GM21529 (cell line): Measurements from ENCODE around the gene BHLHE41.
A peak's percentile ranks its signal among the peaks of the same experiment; 100 is the strongest.

Experiments used
- ATAC-seq: cut with Tn5 transposase; IDR thresholded peaks from one replicate; pipeline ENCODE4 v1.9.1; 2021; ENCODE audit not compliant: unreplicated experiment

BHLHE41 gene

DNA sequence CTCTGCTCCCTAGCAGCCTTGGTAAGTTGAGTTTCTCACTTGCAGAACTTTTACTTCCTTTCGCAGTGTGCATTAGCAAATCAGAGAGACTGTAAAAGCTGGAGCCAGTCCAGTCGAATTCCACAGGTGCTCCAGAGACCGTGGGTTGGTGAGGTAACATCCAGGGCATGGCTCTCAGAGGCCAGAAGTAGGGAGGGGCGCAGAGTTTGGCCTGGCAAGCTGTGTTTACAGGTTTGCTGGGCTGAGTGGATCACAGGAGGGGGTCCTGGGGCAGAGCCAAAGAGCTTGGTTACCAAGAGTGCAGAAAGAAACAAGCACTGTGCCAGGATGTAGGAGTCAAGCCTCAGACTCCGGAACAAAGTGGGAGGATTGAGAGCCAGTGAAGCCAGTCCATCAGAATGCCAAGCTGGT, 10.2 kb upstream of the BHLHE41 start:
- no peak for ATAC-seq

DNA sequence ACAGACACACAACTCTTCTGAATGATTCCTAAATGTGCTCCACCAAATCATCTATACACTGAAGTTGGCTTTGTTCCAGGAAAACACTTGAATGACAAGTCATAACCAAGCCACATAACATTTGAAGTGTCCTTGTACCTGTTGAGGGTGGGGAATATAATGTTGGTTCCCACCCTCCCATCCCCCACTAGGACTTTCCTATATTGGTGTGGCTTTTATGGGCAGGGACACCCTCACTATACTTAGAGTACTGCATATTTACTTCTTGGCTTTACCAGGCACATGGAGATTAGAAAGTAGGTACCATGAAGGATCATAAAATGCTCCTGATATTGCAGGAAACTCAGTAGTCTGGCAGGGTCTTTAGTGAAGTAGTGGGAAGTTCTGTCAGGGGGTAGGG, 9.7 kb upstream of the BHLHE41 start:
- no peak for ATAC-seq

DNA sequence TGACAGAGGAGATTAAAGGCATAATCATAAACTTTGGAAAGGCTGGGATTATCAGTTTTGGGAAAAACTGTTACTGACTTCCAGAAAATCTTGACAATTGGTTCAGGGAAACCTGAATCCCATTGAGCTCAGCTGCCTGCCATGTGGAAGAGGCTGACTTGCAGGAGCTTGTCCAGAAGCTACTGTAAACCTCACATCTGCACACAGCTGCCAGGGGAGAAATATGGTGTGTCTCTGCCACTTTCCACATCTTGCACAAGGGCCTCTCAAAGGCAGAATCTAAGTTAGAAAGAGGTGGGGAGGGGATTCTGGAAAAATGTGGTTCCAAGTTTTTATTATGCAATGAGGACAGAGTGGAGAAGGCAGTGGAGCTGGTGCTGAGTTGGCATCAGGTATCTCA, 8.7 kb upstream of the BHLHE41 start:
- no peak for ATAC-seq

DNA sequence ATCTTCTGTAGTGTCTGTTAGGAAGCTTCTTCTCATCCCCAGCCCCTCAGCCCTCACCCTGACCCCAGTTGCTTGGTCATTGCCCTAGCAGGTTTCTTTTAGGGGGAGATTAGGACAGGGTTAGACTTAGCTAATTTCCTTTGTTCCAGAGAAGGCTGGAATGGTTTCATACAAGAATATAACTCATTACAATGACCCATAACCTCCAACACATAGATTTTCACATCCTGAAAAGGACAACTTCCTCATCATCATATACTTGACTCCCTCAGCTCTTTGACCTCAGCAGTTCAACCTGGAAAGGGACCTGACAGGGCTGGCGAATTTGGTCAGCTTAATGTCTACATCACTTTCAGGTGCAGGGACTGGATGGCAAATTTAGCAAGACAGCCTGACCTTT, 8.0 kb upstream of the BHLHE41 start:
- no peak for ATAC-seq

DNA sequence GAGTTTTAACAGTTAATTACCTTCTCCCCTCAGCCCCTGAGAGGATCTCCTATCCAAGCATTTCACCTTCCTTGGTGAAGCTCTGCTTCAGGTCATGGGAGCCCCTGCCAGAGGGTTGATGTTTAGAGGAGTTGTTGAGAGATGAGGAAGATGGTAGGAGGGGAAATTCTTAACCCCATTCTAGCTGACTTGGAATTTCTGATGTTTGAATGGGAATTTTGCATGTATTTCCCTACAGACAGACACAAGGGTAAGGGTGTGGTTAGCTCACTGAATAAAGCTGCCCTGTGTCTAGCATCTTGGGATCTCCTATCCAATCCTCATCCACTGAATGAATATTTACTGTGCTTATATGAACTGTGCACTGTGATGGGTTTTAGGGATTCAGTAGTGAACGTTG, 7.1 kb upstream of the BHLHE41 start:
- no peak for ATAC-seq

DNA sequence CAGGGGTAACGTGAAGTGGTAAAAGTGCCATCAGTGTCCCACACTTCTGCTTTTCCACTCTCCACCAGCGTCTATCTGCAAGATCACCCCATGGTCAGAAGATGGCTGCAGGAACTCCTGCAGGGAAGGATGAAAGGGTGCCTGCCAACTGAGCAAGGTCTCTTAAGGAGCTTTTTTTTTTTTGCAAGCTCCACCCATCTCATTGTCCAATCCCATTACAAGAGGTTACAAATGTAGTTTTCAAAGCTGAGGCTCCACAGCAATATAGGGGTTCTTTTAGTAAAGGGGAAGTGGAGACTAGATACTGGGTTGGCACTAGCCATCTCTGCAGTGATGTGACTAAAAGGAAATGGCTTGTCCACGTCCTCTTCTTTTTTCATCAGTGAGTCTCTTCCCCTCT, 5.9 kb upstream of the BHLHE41 start:
- peak; percentile 37 for ATAC-seq

DNA sequence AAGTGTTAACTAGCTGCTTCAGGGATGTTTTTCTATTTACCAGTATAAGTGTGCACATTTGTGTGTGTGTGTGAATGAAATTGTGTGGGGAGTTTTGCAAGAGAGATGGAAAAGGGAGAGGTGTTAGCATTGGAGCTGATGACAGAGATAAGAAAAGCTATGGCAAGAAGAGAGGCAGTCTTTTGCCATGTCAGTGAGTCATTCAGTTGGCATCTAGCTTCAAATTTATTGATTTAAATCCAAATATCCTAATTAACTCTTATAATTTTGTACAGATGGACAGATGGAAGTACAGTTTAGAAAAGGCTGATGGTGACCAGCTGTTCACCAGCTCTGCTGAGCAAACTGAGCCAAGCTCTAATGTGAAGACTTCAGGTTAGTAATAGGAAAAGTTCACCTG, 3.3 kb upstream of the BHLHE41 start:
- no peak for ATAC-seq

DNA sequence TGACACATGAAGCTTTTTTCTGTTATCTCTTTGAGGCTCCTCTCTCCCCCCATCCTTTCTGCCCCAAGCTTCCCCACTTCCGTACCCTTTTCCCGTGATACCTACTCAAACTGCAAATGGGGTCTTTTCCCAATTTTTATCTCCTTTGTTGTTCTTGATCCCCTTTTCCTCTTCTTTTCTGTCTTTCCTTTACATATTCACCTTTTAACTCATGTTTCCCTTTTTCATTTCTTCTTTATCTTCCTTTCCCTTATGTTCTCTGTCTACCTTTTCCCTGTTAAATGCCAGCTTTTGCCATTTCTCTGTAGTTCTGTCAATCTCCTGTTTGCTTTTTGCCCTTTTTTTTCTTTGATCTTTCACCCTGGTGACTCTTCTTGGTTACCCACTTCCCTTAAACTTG, 2.6 kb upstream of the BHLHE41 start:
- no peak for ATAC-seq

DNA sequence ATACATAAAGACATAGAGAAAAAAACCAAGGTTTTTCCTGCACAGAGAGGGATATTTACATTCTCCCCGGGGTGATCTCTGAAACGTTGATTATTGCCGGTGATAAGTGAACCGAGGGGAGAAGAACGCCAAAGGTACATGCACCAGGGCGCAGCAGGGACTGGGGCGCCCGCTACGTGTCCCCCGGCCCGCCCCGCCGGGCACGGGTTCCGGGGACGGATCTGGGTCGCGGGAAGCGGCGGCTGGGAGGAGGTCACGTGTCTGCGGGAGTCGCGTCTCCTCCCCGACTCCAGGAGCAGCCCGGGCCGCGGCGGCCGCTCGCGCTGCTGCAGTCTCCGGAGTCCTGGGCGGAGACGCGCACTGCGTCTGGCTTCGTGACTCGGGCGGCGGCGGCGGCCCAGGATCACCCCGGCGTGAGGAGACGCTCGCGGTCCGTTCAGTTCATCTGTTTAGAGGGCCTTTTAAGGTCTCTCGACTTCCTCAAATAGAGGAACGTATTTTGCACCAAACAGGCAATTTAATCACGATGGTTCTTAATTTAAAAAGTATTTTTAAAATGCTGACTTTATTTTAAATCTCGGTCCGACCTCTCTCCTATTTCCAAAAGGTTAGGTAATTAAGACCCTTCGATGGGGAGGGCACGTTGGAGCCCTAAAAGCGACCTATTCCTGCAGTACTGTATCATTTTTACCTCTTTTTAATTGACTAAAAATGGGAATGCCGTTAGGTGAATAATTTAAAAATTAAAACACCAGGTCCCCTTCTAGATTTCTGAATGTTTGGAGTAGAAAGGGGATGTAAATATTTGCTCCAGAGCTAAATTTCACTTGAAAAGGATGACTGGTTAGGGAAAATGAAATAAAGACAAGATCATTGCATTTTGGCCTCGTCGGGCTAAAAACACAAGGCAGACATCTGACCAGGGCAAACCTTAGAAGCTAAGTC, 1.8 kb upstream of the BHLHE41 start:
- ATAC-seq = peak; percentile 39

DNA sequence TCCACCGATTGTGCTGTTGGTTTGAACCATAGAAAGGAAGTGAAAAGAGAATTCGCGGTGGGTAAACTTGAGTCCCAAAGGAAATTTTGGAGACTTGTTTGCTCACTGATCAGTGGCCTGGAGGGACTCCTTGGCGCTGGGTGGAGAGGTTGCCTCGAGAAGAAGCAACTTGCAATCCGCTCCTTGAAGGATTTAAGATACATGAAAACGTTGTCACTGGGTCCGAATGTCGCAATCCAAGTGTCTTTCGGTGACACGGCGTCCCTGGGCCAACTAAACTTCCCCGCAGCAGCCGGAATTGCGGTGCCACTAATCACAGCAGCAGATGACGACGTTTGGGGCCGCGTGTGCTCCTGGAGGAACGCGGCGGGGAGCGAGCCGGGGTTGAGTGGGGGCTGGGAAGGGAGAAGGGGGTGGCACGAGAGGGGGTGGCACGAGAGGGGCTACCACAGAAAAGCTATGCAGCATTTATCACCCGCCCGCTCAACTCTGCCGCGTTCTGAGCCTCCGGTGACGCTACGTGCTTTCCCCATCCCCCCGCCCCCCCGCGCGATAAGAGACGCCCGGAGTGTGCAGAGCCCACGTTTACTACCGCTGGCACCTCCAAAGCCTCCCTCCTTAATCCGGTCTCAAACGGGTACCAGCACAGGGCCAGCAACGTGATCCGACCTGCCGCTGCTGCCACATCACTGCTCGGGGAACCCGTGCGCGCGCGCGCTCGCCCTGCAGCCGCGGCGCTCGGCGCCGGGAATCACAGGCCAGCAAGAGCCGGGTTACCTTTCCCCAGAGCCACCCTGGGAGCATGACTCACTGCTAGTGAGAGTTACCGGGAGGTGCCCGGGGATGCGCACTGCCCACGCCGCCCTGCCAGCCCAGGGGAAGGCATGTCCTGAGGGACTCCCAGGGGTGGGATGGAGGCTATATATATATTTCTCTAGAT, 833 bp upstream of the BHLHE41 start:
- ATAC-seq = peak; percentile 40

DNA sequence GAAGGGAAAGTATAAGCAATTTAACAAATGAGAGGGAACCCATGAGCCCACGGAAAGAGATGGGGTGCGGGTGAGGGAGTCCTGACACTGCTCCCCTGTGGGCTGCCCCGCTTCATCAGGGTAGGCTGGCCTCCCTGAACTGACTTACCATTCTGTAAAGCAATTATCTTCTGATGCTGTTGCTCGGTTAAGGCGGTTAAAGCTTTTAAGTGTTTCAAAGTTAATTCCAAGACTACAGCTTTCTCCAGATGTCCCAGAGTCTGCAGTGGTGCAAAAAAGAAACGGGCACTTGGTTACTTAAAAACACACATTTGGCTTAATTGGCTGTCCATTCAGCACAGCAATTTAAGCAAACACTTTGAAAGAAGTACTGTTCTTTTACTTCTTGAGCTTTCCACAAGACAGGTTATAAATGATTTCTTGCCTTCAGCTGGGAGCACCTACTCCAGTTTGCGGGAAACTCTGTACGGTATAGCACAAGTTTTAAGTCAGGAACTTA, 1.3 kb downstream of the BHLHE41 start:
- ATAC-seq = no peak

DNA sequence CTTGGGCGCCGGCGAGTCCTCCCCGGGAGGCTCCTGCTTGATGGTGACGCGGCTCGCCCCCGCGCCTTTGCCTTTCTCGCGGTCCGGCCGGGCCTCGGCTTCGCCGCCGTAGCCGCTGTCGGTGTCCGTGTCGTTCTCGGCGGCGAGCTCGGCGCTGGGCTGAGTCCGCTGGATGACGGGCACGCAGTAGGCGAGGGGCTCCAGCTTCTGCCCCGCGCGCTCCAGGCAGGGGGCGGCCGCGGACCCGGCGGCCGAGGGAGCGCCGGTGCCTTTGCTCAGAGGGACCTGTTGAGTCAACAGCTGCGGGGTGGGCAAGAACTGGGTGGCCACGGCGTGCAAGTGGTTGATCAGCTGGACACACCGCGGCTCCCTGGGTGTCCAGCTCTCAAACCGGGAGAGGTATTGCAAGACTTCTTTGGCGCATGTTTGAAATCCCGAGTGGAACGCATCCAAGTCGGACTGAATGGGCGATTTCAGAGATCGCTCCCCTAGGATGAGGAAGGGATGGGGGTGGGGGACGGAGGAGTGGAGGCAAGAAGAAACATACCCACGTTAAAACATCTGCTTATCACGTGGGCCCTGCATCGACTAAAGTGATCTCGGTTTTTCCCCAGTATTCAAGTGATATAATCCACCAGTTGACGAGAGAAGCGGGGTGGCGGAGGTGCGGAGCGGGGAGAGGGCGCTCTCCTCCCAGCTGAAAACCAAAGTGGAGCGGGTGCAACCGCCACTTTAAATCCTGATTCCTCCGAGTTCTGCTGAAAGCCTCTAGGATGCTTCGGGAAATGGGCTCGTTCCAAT, 2.0 kb downstream of the BHLHE41 start:
- ATAC-seq = peak; percentile 11

DNA sequence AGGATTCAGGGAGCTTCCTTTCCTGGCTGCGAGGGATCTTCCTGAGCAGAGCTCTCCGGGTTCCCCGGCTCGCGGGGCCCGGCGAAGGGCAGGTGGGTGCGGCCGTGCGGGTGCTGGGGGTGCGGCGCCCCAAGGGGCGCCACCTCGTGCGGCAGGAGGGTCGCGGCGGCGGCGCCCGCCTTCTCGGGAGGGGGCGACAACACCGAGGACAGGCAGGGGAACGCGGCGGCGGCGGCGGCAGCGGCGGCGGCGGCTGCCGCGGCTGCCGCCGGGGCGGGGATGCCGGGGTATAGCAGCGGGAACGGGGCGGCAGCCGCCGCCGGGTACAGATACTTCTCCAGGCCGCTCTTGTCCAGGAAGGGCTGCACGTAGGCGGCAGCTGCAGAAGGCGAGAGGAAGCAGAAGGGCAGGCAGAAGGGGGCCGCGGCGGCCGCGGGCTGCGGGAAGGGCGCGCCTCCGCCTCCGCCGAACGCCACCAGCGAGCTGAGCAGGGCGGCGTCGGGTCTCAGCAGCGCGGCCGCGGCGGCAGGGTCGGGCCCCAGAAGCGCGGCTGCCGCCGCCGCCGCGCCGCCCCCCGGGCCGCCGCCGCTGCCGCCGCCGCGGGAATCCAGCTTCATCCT, 2.7 kb downstream of the BHLHE41 start:
- peak; percentile 19 for ATAC-seq

DNA sequence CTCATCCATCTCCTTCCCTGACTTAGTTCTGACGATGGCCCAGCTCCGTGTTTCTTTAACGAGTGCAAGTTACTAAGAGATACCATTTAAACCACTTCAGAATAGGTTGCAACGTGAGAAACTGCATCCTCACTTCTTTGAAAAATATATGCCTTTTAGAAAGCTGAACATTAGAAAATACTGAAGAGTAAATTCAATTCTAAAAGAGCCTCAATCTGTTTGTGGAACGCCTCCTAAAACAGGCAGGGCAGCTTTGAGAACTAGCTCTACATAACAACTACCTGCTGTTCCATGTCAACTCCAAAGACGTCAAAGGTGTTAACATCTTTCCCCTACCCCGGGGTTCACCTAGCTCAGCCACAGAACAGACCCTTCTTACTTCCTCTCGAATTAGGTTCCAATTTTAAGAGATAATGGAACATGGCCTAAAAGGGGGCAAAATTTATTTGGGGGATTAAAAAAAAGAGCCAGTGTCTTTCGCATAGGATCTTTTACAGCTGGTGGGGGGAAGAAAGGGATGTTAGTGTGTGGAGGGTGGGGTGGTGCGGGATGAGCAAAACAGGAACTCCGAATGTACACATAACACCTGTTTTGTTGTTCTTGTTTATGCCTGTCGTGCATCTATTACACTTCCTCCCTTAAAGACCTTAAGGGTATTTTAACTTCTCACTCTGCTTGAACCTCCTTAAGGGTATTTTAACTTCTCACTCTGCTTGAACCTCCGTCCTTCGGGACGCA, 3.3 kb downstream of the BHLHE41 start:
- ATAC-seq = no peak

DNA sequence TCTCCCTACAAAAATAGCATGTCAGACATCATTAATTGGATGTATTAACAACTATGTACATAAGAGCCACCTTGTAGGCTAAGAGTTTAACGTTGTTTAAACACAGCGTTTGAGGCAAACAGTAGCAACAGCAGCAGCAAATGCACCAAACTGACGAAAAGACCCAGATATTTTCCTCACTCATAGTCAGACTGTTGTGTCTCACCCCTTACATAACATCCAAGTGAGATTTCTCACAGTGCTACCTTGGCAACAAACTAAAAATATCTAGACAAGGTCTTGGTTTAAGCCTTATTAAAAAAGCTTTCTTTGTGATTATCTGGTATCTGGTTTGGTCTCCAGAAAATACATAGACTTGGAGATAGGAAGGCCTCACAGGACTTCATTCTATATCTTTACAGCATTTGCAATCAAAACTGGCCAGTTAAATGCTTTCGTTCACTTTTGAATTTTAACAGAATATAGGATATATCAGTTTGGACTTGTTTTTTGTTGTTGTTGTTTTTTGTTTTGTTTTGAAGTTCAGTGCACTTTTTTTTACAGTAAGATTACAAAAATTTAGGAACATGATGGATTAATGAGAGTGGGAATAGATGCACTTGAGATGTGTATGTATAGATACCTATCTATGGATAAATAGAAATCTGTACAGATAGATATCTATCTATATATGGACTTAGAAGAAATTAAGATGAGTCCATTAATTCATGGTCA, 4.1 kb downstream of the BHLHE41 start:
- no peak for ATAC-seq

DNA sequence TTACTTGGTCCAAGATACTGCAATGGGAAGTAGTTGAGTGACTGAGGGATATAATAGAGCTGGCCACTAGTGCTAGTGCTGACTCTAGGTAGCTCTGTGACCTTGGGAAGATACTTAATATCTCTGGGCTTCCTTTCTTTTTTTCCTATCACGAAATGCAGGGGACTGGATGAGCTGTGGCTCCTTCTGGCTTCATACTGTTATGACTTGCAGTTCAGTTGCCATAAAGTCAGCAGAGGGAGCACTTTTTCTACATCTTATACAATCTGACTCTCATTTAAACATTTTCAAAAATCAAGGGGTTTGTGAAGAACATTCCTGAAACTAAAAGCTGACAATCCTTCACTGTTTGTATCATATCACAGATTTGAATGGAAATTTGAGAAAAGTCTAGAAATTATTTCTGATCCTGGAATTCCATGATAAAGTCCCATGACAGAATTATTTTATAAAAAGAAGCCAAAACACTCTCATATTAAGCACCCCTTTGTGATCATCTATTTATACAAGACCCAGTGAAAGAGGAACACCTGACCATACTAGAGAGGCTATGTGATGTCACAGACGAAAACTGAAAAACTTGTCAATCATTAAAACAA, 5.3 kb downstream of the BHLHE41 start:
- ATAC-seq = no peak

DNA sequence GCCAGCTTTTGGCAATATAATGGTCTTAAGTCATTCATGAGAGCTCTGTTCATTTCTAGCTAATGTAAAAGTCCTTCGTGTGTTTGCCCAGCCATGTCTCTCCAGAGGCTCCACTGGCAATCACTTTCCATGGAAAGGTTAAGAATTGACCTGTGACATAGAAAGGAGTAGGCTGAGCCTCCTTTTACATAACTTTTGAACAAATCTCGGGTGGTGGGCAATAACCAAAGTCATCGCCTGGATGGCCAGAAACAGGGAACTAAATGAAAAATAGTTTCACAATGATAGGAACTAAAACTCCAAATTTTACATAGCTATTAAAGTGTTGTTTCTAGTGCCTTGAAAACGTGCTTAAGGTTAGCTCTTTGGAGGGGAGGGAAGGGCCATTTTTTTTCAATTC, 6.5 kb downstream of the BHLHE41 start:
- no peak for ATAC-seq

DNA sequence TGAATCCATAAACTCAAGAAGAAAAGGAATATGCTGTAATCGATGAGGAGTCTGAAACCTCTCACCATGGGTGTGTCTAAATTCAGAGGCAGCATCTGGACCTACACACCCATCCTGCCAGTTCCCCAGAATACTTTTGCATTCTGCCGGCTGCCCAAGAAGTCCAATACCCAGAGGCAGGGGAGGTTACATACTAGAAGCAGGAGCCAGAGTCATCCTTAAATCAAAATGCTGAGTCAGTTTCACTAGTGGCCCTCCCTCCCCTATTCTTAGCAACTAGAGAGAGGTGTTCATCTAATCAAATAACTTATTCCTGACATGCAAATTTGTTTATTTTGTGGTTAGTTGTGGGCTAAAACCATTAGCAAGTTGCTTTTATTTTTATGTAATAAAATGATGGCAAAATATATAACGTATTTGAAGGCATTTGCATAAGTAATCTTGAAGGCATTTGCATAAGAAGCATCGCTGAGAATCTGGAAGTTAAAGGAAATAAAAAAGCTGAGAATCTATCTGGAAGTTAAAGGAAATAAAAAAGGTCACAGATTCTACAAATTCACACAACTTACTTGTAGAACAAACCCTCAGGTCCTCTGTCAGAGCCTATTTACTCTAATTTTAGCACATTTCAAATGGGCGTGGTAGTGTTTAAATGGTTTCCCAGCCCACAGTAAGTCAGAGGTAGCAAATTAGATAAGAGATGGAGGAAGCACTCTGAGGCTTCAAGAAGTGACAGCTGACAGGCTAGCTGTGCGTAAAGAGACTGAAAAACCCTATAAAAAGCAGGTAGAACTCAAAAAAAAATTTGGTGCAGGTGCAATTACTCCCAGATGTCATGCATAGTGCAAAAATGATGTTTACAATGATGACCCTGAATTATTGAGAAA, 7.8 kb downstream of the BHLHE41 start:
- no peak for ATAC-seq
